WTC11 (cell line): ENCODE results near the gene ELK1. TPM values are rescaled to one million over a fixed set of nuclear protein-coding genes. Genes with fewer than 3 reads are reported as not detected.

ENCODE experiments used
- ATAC-seq: fragments of 200-7000 bp; cut with Tn5 transposase; 2 replicates; pipeline ENCODE4 v1.10.0; 2021; ENCODE audit warnings: mild to moderate bottlenecking, moderate library complexity
- CTCF ChIA-PET: fragments of 300-600 bp; sonication (Branson Sonifier 250); formaldehyde crosslinking; loops from one replicate; lab custom pipeline; 2021; ENCODE audit warnings: antibody characterized with exemption; lab: Charles Lee
- POLR2A ChIA-PET: fragments of 350-600 bp; sonication (Branson Sonifier 250); formaldehyde crosslinking; loops from one replicate; lab custom pipeline; 2021; ENCODE audit warnings: antibody characterized with exemption; lab: Charles Lee
- DNase-seq: peaks from one replicate; pipeline ENCODE4 v3.0.0; 2021; ENCODE audit warnings: low spot score
- H3K27ac Mint-ChIP-seq: 2 replicates; pipeline ENCODE4 v1.8.0; 2021; ENCODE audit warnings: mixed read lengths
- H3K27me3 Mint-ChIP-seq: 2 replicates; pipeline ENCODE4 v1.8.0; 2021; ENCODE audit warnings: low read depth, mild to moderate bottlenecking, moderate library complexity, mixed read lengths
- H3K36me3 Mint-ChIP-seq: 2 replicates; pipeline ENCODE4 v1.8.0; 2021; ENCODE audit warnings: mixed read lengths
- H3K4me1 Mint-ChIP-seq: 2 replicates; pipeline ENCODE4 v1.8.0; 2022; ENCODE audit warnings: mixed read lengths
- H3K4me3 Mint-ChIP-seq: 2 replicates; pipeline ENCODE4 v1.8.0; 2021; ENCODE audit warnings: mild to moderate bottlenecking, moderate library complexity, mixed read lengths
- H3K9me3 Mint-ChIP-seq: 2 replicates; pipeline ENCODE4 v1.8.0; 2021; ENCODE audit warnings: mixed read lengths
- CREB1 ChIP-seq: sonication (generic); formaldehyde crosslinking; IDR thresholded peaks from 2 replicates; pipeline ENCODE4 v1.8.0; 2023; ENCODE audit warnings: mild to moderate bottlenecking, missing genetic modification reagents
- EMX1 ChIP-seq: fragments of 250-450 bp; sonication (Bioruptor Pico); IDR thresholded peaks from 2 replicates; pipeline ENCODE4 v1.8.0; 2021; ENCODE audit warnings: mild to moderate bottlenecking
- ESRRA ChIP-seq: sonication (generic); formaldehyde crosslinking; IDR thresholded peaks from 2 replicates; pipeline ENCODE4 v1.8.1; 2022; ENCODE audit warnings: mild to moderate bottlenecking, missing genetic modification reagents, borderline replicate concordance
- HMGA2 ChIP-seq: fragments of 250-450 bp; sonication (Bioruptor Pico); IDR thresholded peaks from 2 replicates; pipeline ENCODE4 v1.4.0; 2021; ENCODE audit warnings: mild to moderate bottlenecking, moderate library complexity
- JUN ChIP-seq: sonication (generic); formaldehyde crosslinking; IDR thresholded peaks from 2 replicates; pipeline ENCODE4 v1.8.0; 2023; ENCODE audit warnings: mild to moderate bottlenecking, missing genetic modification reagents
- NFE2L1 ChIP-seq: sonication (generic); formaldehyde crosslinking; IDR thresholded peaks from 2 replicates; pipeline ENCODE4 v1.8.1; 2023; ENCODE audit warnings: missing genetic modification reagents
- NR1H2 ChIP-seq: sonication (generic); formaldehyde crosslinking; IDR thresholded peaks from 2 replicates; pipeline ENCODE4 v1.9.0; 2021; ENCODE audit warnings: mild to moderate bottlenecking, moderate library complexity, missing genetic modification reagents
- NR2C2 ChIP-seq: sonication (generic); formaldehyde crosslinking; IDR thresholded peaks from 2 replicates; pipeline ENCODE4 v1.8.0; 2022; ENCODE audit warnings: mild to moderate bottlenecking, missing genetic modification reagents
- NR3C1 ChIP-seq: sonication (generic); formaldehyde crosslinking; conservative IDR thresholded peaks from 2 replicates; pipeline ENCODE4 v1.8.1; 2023; ENCODE audit warnings: low read depth, mild to moderate bottlenecking, missing genetic modification reagents
- OVOL2 ChIP-seq: fragments of 250-450 bp; sonication (Bioruptor Pico); IDR thresholded peaks from 2 replicates; pipeline ENCODE4 v1.9.0; 2021; ENCODE audit warnings: mild to moderate bottlenecking, borderline replicate concordance
- SOX15 ChIP-seq: fragments of 250-450 bp; sonication (Bioruptor Pico); IDR thresholded peaks from 2 replicates; pipeline ENCODE4 v1.9.0; 2021; ENCODE audit warnings: mild to moderate bottlenecking
- TEAD4 ChIP-seq: sonication (generic); formaldehyde crosslinking; IDR thresholded peaks from 2 replicates; pipeline ENCODE4 v1.8.0; 2022; ENCODE audit warnings: mild to moderate bottlenecking, missing genetic modification reagents
- ZNF396 ChIP-seq: fragments of 250-450 bp; sonication (Bioruptor Pico); IDR thresholded peaks from 2 replicates; pipeline ENCODE4 v1.8.0; 2021; ENCODE audit warnings: mild to moderate bottlenecking, moderate library complexity, borderline replicate concordance
- total RNA-seq: library from RNA; stranded (reverse); gene quantifications from 3 replicates; pipeline ENCODE4 v1.2.3, GENCODE V29; 2021
- TF ChIP-seq, protein P1 (sequence below): fragments of 250-450 bp; sonication (Bioruptor Pico); IDR thresholded peaks from 2 replicates; pipeline ENCODE4 v1.9.0; 2021; ENCODE audit warnings: mild to moderate bottlenecking
- TF ChIP-seq, protein P2 (sequence below): sonication (generic); formaldehyde crosslinking; IDR thresholded peaks from 2 replicates; pipeline ENCODE4 v1.8.0; 2022; ENCODE audit warnings: mild to moderate bottlenecking, missing genetic modification reagents
- TF ChIP-seq, protein P3 (sequence below): fragments of 250-450 bp; sonication (Bioruptor Pico); IDR thresholded peaks from 2 replicates; pipeline ENCODE4 v1.9.0; 2021; ENCODE audit warnings: mild to moderate bottlenecking
- TF ChIP-seq, protein P4 (sequence below): sonication (generic); formaldehyde crosslinking; IDR thresholded peaks from 2 replicates; pipeline ENCODE4 v1.8.1; 2023; ENCODE audit warnings: mild to moderate bottlenecking, missing genetic modification reagents, borderline replicate concordance
- TF ChIP-seq, protein P5 (sequence below): fragments of 250-450 bp; sonication (Bioruptor Pico); conservative IDR thresholded peaks from 2 replicates; pipeline ENCODE4 v1.9.0; 2021; ENCODE audit warnings: mild to moderate bottlenecking
- TF ChIP-seq, protein P6 (sequence below): sonication (generic); formaldehyde crosslinking; IDR thresholded peaks from 2 replicates; pipeline ENCODE4 v1.8.0; 2023; ENCODE audit warnings: missing genetic modification reagents, mild to moderate bottlenecking, borderline replicate concordance

Gene ELK1
- total RNA-seq, 1 experiment from 2014 or later: 35.8 TPM

DNA sequence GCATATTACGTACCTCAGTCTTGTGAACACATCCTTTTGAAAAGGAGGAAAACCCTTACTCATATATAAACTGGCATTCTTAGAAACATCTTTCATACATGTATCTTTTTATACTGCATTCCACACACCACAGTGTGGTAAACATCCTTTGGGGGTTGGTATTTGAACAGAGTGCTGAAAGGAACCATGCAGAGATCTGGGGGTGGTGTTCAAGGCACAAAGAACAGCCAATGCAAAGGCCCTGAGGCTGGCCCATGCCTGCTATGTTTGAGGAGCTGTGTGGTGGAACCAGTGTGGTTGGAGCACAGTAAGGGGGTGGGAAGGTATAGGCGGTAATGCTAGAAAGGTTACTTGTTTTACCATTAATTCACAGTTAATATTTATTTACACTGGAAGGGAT is 2.0 kb downstream of the ELK1 start:
- Mint-ChIP-seq H3K27me3 (no peaks in the 10 kb centered on the region), H3K36me3 (peaks cover 8% of the 10 kb centered on the region), H3K4me3 (peak overlapping the region; percentile 39), H3K4me1 (peaks cover 26% of the 10 kb centered on the region), H3K27ac (no peak overlapping the region), H3K9me3 (no peaks in the 10 kb centered on the region)
- no peak for DNase-seq
- ChIA-PET CTCF (no interaction called here), POLR2A (no interaction called here)
- no peak for TF ChIP-seq HMGA2
- no peak for TF ChIP-seq ESRRA (CRISPR knock-in tag)
- TF ChIP-seq, protein P1, sequence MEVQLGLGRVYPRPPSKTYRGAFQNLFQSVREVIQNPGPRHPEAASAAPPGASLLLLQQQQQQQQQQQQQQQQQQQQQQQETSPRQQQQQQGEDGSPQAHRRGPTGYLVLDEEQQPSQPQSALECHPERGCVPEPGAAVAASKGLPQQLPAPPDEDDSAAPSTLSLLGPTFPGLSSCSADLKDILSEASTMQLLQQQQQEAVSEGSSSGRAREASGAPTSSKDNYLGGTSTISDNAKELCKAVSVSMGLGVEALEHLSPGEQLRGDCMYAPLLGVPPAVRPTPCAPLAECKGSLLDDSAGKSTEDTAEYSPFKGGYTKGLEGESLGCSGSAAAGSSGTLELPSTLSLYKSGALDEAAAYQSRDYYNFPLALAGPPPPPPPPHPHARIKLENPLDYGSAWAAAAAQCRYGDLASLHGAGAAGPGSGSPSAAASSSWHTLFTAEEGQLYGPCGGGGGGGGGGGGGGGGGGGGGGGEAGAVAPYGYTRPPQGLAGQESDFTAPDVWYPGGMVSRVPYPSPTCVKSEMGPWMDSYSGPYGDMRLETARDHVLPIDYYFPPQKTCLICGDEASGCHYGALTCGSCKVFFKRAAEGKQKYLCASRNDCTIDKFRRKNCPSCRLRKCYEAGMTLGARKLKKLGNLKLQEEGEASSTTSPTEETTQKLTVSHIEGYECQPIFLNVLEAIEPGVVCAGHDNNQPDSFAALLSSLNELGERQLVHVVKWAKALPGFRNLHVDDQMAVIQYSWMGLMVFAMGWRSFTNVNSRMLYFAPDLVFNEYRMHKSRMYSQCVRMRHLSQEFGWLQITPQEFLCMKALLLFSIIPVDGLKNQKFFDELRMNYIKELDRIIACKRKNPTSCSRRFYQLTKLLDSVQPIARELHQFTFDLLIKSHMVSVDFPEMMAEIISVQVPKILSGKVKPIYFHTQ (CRISPR knock-in tag): no peak
- TF ChIP-seq EMX1 (CRISPR knock-in tag): no peak
- TF ChIP-seq, protein P2, sequence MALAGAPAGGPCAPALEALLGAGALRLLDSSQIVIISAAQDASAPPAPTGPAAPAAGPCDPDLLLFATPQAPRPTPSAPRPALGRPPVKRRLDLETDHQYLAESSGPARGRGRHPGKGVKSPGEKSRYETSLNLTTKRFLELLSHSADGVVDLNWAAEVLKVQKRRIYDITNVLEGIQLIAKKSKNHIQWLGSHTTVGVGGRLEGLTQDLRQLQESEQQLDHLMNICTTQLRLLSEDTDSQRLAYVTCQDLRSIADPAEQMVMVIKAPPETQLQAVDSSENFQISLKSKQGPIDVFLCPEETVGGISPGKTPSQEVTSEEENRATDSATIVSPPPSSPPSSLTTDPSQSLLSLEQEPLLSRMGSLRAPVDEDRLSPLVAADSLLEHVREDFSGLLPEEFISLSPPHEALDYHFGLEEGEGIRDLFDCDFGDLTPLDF (CRISPR knock-in tag): no peak
- TF ChIP-seq NR3C1 (CRISPR knock-in tag): no peak
- TF ChIP-seq, protein P3, sequence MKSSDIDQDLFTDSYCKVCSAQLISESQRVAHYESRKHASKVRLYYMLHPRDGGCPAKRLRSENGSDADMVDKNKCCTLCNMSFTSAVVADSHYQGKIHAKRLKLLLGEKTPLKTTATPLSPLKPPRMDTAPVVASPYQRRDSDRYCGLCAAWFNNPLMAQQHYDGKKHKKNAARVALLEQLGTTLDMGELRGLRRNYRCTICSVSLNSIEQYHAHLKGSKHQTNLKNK: no peak
- TF ChIP-seq NR2C2: no peak
- TF ChIP-seq ZNF396 (CRISPR knock-in tag): no peak
- no peak for TF ChIP-seq TEAD4
- TF ChIP-seq, protein P4, sequence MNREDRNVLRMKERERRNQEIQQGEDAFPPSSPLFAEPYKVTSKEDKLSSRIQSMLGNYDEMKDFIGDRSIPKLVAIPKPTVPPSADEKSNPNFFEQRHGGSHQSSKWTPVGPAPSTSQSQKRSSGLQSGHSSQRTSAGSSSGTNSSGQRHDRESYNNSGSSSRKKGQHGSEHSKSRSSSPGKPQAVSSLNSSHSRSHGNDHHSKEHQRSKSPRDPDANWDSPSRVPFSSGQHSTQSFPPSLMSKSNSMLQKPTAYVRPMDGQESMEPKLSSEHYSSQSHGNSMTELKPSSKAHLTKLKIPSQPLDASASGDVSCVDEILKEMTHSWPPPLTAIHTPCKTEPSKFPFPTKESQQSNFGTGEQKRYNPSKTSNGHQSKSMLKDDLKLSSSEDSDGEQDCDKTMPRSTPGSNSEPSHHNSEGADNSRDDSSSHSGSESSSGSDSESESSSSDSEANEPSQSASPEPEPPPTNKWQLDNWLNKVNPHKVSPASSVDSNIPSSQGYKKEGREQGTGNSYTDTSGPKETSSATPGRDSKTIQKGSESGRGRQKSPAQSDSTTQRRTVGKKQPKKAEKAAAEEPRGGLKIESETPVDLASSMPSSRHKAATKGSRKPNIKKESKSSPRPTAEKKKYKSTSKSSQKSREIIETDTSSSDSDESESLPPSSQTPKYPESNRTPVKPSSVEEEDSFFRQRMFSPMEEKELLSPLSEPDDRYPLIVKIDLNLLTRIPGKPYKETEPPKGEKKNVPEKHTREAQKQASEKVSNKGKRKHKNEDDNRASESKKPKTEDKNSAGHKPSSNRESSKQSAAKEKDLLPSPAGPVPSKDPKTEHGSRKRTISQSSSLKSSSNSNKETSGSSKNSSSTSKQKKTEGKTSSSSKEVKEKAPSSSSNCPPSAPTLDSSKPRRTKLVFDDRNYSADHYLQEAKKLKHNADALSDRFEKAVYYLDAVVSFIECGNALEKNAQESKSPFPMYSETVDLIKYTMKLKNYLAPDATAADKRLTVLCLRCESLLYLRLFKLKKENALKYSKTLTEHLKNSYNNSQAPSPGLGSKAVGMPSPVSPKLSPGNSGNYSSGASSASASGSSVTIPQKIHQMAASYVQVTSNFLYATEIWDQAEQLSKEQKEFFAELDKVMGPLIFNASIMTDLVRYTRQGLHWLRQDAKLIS (CRISPR knock-in tag): no peak
- TF ChIP-seq SOX15: no peak
- no peak for TF ChIP-seq OVOL2 (CRISPR knock-in tag)
- TF ChIP-seq NFE2L1 (CRISPR knock-in tag): no peak
- TF ChIP-seq, protein P5, sequence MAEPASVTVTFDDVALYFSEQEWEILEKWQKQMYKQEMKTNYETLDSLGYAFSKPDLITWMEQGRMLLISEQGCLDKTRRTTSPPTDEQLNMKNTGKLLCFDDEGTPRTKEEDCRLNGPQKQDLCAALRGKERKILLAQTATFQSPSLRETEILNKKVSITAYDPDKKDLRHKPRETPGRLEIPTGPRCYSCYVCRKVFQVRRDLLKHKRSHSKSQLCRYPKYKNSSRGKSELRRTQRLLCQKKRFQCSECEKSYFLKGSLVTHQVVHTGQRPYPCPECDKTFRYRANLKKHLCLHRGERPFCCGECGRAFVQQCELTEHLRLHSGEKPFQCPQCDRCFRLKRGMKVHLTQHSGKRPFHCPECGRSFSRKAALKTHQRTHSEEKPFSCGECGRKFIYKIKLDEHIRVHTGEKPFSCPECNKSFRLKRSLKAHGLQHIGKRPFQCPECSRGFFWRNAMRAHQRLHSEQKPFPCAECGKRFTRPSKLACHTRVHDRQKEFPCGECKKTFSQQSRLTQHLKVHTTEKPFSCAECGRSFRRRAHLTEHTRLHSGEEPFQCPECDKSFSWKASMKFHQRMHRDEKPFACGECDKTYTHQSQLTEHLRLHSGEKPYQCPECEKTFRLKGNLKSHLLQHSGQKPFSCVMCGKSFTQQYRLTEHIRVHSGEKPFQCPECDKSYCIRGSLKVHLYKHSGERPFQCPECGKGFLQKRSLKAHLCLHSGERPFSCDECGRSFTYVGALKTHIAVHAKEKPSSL (CRISPR knock-in tag): no peak
- no peak for ATAC-seq

DNA sequence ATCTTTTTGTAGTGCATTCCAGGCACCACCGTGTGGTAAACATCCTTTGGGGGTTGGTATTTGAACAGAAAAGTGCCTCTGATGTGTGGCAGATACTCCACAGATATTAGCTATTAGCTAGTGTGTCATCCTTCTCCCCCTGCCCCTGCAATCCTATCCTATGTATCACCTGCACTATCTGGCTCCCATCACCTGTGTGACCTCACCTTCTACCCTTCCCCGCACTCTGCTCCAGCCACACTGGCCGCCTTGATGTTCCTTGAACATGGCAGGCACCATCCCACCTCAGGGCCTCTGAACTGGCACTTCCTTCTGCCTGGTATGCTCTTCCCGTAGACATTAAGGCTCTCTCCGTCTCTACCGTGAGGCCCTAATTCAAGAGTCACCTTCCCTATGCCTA is 3.7 kb downstream of the ELK1 start:
- Mint-ChIP-seq H3K9me3 (no peaks in the 10 kb centered on the region), H3K4me3 (no peak overlapping the region), H3K36me3 (peaks cover 6% of the 10 kb centered on the region), H3K27ac (peak overlapping the region; percentile 57; the same call in 1 of the 2 replicates), H3K27me3 (no peaks in the 10 kb centered on the region), H3K4me1 (peaks cover 21% of the 10 kb centered on the region)
- DNase-seq (no peak), ATAC-seq (no peak)
- ChIA-PET POLR2A (no interaction called here), CTCF (no interaction called here)
- TF ChIP-seq NR1H2 (CRISPR knock-in tag) (no peak), JUN (CRISPR knock-in tag) (no peak), CREB1 (CRISPR knock-in tag) (no peak)
- TF ChIP-seq, protein P6, sequence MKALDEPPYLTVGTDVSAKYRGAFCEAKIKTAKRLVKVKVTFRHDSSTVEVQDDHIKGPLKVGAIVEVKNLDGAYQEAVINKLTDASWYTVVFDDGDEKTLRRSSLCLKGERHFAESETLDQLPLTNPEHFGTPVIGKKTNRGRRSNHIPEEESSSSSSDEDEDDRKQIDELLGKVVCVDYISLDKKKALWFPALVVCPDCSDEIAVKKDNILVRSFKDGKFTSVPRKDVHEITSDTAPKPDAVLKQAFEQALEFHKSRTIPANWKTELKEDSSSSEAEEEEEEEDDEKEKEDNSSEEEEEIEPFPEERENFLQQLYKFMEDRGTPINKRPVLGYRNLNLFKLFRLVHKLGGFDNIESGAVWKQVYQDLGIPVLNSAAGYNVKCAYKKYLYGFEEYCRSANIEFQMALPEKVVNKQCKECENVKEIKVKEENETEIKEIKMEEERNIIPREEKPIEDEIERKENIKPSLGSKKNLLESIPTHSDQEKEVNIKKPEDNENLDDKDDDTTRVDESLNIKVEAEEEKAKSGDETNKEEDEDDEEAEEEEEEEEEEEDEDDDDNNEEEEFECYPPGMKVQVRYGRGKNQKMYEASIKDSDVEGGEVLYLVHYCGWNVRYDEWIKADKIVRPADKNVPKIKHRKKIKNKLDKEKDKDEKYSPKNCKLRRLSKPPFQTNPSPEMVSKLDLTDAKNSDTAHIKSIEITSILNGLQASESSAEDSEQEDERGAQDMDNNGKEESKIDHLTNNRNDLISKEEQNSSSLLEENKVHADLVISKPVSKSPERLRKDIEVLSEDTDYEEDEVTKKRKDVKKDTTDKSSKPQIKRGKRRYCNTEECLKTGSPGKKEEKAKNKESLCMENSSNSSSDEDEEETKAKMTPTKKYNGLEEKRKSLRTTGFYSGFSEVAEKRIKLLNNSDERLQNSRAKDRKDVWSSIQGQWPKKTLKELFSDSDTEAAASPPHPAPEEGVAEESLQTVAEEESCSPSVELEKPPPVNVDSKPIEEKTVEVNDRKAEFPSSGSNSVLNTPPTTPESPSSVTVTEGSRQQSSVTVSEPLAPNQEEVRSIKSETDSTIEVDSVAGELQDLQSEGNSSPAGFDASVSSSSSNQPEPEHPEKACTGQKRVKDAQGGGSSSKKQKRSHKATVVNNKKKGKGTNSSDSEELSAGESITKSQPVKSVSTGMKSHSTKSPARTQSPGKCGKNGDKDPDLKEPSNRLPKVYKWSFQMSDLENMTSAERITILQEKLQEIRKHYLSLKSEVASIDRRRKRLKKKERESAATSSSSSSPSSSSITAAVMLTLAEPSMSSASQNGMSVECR (CRISPR knock-in tag): no peak
- TF ChIP-seq, protein P5 (CRISPR knock-in tag): no peak
